NCI-H1436 (cell line): ENCODE measurements around the gene ETV6.
A peak's percentile ranks its signal among the peaks of the same experiment; 100 is the strongest.

ENCODE experiments used
- DNase-seq: peaks from one replicate; lab custom pipeline; 2025; lab: John Stamatoyannopoulos, UW

ETV6 gene

DNA sequence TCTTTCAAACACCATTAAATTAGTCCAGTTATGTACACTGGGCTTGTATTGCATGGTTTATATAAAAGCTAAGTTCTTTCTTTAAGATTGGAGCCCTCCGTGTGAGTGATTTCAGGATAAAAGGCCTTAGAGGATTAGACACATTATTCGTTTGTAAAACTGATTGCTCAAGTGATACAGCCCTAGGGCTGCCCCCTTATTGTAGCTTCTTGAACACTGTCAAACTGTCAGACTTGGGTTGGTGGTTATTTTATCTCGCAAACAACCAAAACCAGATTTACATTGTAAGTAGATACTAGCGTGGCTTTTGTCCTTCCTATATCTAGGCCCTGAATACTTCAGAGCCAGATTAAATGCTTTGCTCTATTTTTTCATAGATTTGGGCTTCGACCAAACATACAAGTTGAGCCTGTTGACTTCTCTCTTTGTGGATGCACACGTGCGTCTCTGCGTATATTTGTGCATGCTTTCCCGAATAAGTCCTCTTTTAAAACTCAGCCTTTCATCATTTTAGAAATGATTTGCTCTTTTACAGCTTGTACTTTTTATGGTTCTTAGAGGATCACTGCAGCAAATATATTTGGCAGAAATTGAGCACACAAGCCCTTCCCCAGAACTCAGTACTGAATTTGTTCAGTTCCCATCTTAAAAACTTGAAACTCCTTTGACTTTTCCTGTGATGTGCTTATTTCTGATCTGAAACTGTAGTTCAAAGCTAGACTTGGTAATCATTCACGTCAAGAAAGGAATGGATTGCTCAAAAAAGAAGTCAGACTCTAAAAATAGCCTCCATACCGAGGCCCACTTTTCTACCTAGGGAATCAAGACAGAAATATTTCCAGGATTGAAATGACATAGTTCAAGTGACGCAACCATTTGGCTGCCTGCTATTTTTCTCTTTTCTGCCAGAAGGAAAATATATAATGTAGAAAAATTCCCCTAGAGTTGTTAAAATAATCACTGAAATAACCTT lies 129.5 kb downstream of the ETV6 start:
- no peak for DNase-seq

DNA sequence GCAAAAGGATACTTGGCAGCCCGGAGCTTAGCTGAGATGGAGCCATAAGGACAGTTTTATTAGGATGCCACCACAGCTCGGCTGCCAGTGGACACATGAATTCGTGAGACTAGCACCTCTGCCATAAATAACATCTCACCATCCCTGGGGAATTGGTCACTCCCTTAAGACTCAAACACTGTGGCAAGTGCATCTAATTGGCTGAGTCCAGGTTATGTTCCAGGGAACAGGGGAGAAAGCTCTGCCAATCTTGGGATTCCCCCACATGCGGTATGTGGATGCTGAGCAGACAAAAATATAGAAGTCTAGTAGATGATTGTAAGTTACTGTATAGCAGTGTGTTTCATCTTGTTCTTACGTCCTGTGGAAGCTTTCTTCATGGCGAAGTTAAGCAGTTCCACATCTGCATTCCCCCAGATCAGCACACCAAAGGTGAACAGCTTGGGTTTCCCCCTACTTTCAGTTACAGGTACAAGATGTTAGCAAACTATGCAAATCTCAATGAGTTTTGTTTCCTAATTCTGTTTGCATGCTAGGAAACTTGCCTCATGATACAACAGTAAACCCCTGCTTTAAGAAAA lies 131.1 kb downstream of the ETV6 start:
- DNase-seq, result no peak

DNA sequence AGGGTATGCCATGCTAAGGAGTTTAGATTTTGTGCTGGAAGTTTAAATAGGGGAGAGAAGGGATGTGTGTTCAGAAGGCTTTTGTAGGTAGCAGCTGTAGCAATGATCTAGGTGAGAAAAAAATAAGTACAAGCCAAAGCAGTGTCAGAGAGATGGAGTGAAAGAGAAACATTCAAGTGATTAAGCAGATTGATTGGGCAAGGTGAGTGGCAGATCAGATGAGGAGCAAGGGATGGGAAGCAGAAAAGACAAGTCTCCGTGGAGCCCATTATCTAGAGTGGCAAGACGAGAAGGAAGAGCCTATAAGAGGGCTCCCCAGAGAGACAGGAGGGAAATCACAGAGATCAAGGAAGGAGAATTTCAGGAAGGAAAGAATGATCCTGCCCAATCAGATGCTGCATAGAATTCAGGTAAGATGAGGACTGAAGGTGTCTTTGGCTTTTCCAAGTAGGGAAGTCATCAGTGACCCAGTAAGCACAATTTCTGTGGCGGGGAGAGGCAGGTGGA lies 133.5 kb downstream of the ETV6 start:
- no peak for DNase-seq

DNA sequence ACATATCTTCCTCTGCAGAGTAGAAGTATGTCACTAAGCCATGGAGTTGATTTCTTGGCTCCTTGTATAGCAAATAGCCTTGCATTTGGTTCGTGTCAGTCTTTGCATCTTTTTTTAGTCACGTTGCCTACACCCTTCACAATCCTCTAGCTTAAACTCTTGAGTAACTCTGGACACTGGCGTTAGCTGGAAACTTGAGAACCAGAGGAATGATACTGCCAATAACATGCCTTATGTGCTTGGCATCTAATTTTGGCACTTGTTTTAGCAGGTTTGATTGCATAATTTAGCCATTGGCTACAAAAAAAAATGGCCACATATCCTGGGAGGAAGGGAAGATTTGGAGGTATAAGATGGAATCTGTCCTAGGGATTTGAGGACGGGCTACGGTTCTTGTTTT lies 136.2 kb downstream of the ETV6 start:
- no peak for DNase-seq

DNA sequence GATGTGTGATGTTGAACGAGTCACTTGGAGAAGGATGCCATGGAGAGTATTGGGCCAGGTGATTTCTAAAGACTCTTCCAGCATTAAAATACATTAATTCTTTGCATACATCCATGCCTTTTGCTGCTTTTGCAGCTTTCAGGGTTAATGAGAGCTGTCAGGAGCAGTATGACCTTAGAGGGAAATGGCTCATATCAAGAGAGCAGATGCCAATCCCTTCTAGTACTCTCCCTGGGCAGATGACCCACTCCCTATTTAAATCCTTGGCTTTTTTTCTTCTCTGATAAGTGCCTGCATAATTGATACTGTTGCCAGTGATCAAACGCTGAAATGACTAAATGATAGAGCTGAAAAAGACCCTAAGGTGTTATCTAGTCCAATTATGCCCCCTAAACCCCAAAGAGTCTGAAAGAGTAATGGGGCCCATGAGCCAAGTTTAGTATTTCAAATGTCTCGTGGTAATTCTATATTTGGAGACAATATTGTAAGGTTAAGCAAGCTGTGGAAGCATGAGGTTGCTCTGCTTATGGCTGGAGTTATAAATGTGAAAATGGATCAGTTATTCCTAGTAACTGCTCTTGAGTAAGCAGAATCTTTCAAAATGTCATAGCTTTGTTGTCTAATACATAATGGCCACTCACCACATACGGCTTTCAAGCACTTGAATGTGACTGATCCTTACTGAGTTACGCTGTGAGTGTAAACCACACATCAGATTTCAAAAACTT lies 137.3 kb downstream of the ETV6 start:
- no peak for DNase-seq

DNA sequence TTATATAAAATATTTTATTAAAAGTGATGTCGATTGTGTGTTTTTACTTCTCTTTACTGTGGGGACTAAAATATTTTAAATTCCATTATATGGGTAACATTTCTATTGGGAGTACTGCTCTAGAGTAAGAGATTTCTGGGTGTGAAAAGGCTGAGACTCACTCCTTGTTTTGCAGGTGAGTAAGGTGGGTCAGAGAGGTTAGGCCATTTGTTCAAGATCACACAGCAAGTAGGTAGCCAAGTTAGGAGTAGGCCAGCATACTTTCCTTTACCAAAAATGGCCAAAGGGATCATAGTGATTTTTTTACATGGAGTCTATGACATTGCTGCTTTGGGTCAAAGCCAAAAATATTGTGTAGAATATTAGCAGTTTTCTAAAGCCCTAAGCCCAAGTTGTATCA lies 138.0 kb downstream of the ETV6 start:
- no peak for DNase-seq

DNA sequence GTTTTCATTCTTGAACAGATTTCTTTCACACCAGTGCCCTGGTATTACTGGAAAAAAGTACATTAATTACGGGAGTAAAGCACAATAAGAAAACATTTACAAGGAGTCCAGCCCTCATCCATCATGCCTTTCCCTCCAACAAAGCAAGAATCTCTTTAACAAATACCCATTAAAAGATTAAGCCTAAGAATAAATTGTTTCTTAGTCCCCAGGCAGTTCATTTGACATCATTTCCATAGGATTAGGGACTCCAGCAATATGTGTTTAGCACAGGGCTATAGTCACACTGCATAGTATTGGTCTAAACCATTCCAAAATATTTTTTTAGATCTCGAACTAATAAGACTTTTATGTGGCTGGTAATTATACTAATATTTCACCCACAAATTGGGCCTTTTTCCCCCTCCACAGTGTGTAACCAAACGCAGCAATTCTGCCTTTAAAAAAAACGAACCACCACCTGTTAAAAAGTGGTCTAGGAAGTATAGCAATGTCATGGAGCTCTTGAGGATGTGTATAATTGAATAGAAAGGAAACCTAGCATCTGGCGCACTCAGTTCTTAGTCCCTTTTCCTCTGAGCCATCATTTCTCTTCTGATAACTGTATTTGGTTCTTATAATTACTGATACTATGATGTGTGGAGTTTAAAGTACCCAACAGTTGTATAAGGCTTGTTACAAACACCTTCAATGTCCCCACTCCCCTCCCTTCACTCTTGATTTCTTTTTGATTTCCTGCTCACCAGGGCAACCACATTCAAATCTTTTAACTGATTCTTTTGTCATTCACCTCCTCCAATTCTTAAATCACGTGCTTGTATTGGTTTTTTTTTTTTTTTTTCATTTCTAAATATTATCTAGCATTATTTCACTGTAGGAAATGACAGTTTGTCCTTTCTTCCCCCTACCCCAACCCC lies 138.7 kb downstream of the ETV6 start:
- no peak for DNase-seq

DNA sequence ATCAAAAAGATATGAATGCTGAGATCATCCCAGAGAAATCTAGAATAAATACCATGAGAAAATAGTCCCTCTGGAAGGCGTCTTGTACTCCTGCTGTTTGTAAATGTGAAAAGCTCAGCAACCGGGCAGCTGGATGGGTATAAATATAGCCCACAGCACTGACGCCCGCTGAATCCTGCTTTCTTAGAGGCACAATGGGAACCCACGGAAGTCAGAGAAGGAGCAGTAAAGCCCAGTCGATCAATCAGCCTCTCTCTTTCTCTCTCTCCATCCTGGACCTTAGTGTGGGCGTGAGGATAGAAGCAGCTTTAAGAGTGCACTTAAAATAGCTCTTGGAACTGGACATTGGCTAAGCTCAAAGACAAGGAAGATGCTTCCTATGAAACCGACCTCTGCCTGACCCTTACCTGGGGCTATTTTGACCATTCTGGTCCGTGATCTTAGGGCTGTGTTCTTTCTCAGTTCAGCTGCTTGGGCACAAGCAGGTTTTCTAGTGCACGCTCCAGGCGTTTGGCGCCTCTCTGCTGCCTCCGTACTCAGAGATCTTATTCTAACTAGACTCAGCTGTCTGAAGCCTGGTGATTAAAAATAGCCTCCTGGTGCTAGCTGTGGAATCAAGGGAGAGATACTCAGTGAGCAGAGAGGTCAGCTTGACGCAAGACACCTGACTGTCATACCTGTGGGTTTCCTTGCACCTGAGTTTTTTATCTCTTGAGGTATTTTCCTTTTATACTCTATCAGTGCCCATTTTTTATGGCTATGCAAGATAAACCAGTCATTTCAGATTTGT lies 144.6 kb downstream of the ETV6 start:
- DNase-seq, result no peak

DNA sequence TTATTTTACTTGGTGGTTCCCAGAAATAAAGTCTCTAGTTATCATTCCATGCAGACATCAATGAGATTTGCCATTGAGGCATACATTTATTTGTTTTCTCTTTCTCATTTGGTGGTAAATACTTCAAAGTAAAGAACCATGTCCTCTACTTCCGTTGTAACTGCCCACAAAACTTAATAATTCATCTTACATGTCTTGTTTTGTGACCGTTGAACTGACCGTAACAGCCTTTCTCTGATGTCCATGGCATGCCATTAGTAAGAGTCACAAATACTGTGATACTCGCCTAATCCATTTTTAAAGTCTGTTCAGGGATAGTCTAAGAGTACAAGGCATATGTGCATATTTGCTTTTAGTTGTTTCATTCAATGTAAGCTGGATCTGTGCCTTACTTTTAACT lies 145.3 kb downstream of the ETV6 start:
- no peak for DNase-seq

DNA sequence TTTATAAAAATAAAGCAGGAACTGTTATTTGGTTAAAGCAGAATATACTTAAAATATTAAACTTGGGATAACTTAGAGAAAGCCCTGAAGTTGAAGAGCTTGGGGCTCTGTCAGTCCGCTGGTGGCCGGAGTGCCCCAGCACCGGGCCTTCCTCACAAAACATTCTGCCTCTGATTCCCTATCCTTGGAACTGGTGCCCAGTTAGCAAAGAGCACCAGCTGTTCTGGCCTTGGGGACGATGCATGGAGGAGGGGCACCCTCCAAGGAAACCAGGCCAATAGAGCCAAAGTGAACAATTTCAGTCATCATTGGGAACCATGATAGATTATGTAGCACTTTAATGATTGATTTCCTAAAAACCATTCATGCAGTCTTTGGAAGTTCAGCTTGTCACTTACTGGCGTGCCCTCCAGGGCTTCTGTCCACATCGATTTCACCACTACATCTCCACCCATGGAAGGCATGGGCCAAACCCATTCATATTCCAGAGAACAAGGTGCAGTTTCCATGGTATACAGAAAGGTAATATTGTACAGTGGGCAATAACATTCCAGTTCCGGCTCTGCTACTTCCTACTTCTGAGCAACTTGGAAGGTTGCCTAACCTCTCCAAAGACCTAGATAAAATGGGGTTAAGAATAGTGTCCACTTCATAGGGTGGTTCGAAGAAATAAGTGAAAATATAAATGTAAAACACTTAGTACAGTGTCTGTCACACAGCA lies 145.9 kb downstream of the ETV6 start:
- DNase-seq, result no peak

DNA sequence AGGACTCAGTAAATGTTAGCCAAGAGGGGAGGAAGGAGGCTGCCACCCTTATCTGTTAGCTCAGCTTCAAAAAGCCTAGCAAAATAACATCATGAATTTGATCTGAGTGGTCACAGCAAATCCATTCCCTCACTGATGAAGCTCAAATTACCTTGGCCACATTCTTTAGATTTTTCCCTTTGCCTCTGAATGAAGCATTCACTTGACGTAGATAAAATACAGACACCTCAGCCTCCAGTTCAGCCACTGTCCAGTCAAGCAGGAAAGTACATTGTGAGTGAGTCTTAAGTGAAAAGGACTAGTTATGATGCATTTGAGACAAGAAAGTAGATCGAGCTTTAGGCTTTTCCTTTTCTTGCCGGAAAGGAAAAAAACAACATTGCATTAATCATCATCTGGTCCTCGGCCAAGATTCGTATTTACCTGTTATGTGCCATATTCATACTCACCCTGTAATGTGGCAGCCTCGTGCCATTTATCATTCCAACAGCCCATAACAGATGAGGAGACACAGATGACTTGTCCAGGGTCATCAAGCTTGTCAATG lies 146.5 kb downstream of the ETV6 start:
- no peak for DNase-seq

DNA sequence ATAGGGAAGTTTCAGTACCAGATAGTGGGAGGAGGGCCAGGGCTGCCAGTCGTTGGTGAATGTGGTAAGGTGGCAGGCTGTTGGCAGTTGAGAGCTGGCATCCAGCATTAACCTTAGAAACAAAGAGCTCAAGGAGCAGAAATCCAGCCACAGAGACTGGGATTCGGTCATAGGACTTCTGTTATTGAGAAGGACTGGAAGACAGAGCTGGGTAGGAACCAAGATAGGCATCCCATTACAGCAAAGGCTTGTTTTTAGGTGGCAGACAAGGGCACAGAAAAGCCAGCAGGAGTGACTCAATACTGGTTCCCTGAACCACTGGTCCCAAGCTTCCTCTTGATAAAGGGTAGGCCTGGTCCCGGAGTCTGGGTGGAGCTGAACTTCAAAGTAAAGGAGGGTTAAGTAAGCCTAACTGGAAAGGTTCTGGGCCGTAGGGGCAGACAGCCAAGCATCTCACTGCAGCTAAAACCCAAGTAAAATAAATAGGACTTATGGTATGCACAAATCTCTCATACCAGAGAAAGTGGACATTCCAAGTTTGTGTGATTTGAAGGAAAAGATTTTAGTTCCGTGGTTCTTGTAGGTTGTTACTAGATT lies 147.9 kb downstream of the ETV6 start:
- DNase-seq, result no peak

DNA sequence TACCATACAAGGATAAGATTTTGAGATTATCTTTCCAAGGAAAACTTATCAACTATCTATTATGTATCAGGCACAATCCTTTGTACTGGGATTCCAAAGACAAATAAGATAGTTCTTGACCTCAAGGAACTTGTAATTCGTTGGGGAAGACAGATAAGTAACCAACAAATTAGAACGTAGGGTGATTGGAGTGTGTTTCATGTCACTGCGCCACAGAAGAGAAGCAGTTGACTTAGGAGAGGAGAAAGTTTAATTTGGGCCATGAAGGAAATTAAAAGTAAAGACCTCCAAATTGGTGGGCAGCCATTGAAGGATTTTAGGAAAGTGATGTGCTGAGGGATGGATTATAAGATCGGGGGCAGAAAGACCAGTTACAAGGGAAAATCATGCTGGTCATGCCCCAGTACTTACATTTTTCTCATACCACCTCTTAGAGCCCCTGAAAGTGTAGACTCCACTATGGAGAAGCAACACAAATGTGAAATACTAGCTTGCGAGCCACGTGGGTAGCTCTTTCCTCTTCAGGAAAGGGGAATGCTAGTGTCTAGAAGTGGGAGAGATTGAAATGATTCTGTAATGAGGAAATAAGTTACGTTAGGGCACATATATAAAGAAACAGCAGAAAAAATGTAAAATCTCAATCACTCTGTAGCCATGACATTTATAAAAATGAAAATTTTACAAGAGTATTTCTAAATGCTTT lies 148.7 kb downstream of the ETV6 start:
- DNase-seq, result no peak

DNA sequence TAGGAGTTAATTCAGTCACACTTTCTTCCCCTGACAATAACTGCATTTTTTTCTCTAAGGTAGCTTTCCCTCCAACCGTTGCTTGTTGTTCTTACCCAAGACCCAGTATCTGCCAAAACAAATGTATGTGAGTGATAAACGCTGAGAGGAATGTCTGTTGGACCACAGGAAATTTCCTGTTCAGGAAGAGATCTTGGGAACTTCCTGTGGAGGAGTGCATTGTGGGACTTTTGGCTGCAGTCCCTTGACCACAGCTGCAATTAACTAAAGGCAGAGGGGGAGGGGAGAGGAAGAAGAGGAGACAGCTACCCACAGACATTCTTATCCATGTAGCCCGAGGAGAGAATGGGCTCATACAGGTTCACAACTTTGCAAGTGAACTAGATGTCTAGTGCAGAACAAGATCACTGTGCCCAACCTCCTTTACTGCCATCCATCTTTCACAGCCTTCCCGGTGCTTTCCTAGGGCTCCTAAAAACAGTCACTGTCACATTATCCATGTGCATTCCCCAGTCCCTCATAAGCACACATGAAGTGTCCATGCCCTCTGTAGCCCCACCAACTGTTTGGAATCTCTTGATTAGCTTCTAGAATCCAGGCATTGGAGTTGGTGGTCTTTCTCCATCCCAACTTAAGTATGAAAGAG lies 149.5 kb downstream of the ETV6 start:
- DNase-seq, result no peak

DNA sequence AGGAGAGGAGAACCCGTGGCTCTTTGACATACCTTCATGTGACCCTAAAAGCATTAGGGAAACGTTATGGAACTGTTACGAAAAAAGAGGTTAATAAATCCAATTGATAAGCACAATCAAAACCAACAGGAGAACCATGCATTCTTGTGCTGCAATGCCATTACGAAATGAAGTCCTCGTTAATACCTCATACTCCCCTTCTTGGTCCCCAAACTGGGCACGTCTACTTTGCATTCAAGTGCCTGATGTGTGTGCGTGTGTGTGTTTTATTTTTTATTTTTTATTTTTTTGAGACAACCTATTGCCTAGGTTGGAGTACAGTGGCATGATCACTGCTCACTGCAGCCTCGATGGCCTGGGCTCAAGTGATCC lies 150.0 kb downstream of the ETV6 start:
- no peak for DNase-seq

DNA sequence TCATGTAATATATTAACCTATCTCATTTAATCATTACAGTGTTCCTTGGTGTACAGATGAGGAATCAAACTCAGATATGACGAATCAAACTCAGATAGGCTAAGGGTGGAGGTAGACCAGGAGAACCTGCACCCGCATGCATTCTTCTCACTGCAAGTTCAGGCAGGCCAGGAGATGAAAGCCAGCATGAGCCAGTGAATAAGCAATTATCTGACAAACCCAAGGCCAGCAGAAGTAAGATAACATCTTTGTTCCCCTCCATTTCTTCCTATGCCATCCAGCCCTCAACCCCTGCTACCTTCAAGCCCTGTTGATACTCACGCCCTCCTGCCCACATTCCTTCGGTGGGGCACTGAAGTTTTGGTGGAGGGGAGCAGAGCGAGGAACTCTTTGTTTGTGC lies 152.2 kb downstream of the ETV6 start:
- DNase-seq, result no peak

DNA sequence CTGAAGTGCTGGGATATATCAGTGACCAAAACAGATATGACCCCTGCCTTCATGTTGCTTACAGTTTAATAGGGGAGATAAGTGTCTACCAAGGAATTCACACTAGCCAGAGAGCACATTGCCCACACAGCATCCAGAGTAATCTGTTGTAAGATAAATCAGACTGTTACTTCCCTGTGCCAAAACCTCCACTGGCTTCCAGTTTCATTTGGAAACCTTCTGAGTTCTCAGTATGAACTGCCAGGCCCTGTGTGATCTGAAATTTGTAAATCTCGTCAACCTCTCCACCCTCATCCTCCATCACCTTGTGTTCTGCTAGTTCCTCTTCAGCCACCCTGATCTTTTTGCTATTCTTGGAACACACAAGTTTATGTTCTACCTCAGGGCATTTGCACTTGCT lies 154.7 kb downstream of the ETV6 start:
- no peak for DNase-seq

DNA sequence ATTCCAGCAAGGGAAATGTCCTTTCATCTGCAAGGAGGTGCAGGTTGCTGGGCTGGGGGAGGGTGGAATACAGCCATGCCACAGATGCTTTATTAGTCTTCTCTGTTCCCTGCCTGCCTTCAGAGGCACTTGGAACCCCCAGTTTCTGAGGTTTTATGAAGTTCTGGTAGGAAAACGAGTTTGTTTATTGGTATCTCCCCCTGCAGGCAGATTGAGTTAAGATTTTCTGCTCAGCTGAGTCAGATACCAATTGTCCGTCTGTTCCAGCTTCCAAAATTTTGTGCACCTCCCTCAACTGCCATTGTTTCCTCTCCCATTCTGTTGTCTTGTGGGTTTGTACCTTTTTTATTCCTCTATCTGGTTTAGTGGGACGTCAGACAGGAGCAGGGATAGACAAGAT lies 155.6 kb downstream of the ETV6 start:
- DNase-seq, result peak; percentile 29
